ENCODE results near the gene GPR26. TPM values are rescaled to one million over a fixed set of nuclear protein-coding genes. Genes with fewer than 3 reads are reported as not detected.

Gene GPR26
- total RNA-seq, 1 donor: under 0.01 TPM

DNA sequence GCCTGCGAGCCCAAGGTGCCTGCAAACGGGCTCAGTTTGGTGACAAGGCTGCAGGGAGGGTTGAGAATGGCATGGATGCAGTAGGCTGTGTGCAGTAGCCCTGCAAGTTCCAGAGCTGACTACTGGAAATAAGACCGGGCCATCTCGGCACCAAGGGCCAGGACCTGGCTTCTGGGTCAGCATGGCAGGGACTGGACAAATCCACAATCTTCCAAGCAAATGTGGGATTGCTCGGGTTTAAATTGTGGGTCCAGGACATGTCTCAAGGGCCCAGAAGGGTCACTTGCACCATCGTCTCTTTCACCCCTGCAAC, 78.0 kb downstream of the GPR26 start:
- H3K4me3 ChIP-seq (ENCODE audit: low read depth, low read length): no peak overlapping the region
- DNase-seq (ENCODE audit: low read depth): no peak
- TF ChIP-seq, protein P1, sequence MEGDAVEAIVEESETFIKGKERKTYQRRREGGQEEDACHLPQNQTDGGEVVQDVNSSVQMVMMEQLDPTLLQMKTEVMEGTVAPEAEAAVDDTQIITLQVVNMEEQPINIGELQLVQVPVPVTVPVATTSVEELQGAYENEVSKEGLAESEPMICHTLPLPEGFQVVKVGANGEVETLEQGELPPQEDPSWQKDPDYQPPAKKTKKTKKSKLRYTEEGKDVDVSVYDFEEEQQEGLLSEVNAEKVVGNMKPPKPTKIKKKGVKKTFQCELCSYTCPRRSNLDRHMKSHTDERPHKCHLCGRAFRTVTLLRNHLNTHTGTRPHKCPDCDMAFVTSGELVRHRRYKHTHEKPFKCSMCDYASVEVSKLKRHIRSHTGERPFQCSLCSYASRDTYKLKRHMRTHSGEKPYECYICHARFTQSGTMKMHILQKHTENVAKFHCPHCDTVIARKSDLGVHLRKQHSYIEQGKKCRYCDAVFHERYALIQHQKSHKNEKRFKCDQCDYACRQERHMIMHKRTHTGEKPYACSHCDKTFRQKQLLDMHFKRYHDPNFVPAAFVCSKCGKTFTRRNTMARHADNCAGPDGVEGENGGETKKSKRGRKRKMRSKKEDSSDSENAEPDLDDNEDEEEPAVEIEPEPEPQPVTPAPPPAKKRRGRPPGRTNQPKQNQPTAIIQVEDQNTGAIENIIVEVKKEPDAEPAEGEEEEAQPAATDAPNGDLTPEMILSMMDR (IDR thresholded peaks at IDR 0.05; ENCODE audit: insufficient read depth, low read length): no peak

Other genes with a start within 250 kb of the GPR26 start
- 31.6 and 64.0 TPM in 2 replicates for gene CPXM2, start 225.5 kb downstream of the GPR26 start, total RNA-seq (ENCODE audit: low replicate concordance)

Data from fibroblast of the aortic adventitia (primary cell).